T-helper 9 cell (primary cell): ENCODE measurements around the gene SLC43A2.

Experiments
- DNase-seq: peaks from one replicate; pipeline ENCODE4 v3.0.0-alpha.2; 2020

The SLC43A2 gene

DNA sequence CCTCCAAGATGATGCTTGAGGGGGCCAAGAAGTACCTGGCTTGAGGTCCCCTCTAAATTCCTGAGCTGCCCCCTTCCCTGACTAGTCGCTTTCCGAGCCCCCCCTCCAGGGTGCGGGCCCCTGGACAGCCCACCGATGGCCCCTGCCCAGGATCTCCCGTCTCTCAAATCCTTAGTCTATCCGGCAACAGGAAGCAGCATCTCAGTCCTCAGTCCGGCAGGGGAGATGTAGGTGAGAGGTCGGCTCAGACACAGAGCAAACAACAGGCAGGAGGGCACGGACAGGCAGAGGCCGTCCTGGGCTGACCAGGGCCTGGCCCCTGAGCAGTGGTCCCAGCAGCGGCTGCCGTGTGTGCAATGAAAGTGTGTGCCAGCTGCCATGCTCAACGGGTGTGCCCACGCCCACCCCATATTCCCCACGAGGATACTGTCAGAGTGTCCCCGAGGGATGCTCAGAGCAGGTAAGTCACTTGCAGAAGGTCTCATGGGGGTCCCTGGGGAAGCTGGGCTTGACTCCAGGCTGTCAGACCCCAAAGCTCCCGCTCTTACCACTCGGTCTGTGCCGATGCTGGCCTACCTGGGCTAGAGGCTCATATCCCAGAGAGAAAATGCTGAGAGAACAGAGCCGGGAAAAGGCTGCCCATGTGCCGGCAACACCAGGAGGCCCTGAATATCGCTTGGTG, 7.2 kb downstream of the SLC43A2 start:
- no peak for DNase-seq

DNA sequence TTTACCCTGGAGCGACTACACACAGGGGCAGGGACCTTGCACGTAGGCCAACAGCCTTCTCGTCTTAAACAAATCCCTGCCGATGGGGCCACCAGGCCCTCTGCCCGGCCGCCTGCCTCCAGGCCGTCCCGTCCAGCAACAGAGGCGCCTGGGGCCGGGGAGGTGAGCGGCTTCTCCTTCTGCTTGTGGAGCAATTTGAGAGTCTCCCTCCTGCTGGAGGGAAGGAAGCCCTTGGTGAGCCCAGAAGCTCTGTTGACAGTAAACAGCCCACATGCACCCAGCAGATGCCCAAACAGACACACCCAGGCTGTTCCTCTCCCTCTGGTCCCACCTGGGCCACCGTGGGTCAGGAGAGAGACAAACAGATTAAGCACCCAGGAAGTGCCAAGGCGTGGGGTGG, 8.1 kb downstream of the SLC43A2 start:
- no peak for DNase-seq

DNA sequence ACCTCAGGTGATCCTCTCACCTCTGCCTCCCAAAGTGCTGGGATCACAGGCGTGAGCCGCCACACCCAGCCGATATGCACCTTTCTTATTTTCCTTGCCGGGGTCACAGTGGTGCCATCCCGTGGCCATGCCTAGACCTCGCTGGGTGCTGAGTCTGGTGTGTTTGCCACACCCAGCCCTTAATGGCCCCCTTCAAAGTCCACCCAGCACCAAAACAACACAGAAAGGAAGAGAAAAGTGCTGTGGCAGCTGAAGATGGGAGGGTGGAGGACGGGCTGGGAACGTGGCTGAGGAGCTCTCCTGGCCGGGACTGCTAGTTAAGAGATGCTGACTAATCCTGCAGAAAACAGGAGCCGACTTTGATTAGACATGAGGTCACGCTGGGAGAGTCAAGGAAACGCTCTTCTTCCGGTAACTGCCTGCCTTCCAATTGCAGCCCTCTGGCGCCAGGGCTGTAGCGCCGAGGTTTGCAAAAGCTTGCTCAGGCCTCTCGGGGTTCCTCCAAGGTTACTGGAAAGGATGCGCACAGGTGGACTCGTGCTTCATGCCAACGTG, 10.9 kb downstream of the SLC43A2 start:
- DNase-seq: no peak

DNA sequence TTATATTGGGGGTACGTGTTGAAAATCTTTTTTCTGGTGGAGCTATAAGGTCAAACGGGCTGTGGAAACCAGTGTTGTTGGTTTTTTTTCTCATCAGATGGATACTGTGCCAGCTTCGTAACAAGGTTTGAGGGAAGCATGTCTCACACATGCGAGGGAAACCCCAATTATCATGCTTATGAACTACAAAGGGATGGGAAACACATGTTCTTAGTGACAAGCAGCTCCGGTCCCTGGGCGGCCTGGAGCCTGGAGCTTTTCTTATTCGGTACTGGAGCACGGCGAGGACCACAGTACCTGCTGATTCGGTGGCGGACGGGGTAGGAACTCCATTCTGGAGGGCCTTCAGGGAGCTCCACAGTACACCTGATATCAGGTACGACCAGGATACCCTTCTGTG, 12.5 kb downstream of the SLC43A2 start:
- DNase-seq: no peak

DNA sequence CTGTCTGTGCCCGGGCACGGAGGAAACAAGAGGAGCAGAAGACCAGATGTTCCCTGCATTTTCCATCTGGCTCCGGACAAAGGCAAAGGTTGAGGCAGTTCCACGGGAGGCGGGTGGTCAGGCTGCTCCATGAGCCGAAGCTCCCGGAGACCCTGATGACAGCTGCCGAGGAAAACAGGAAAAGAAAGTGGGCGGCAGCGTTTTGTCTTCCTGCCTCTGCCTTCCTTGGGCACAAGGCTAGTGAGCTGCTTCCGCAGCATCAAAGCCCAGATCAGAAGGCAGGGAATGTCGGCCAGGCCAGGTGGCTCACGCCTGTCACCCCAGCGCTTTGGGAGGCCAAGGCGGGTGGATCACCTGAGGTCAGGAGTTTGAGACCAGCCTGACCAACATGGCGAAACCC, 16.2 kb downstream of the SLC43A2 start:
- no peak for DNase-seq

DNA sequence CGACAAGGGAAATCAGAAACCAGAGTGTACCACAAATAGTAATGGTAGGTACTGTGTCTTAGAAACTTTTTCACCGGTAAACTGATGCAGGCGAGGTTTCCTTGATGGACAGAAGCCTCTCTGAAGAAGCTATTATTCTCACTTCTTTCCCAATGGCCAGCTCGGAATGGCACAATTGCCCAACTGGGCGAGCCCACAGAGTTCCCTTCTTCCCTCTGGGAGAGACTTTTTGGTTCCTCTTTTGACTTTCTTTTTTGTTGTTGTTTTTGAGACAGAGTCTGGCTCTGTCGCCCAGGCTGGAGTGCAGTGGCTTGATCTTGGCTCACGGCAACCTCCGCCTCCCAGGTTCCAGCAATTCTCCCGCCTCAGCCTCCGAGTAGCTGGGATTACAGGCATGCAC, 16.9 kb downstream of the SLC43A2 start:
- DNase-seq: no peak

DNA sequence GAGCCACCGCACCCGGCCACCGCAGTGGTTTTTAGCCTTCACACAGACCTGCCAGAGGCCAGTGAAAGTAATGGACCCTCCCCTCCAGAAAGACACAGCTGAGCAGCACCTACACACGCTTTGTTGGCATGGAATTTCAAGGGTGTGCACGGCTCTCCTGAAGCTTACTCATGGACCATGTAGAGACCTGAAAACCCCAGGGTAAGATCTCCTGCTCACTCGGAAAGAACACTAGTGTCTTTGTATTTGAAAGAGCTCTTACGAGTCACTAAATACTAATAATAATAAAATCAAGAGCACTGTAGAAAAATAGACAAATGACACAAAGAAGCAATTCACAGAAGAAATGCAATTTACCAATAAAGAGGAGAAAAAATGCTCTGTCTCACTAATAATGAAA, 20.0 kb downstream of the SLC43A2 start:
- no peak for DNase-seq

DNA sequence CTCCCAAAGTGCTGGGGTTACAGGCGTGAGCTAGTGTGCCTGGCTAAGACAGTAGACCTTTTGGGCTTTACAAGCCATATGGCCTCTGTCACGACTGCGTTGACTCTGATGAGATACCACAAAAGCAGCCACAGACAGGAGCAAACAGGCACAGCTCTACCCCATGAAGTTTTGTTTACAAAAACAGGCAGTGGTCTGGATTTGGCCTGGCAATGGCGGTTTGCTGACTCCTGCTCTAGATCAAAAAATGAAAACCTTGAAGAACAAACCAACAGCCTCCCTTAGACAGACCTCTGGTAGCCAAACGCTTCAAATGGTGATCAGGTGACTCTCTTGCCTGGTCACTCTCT, 20.7 kb downstream of the SLC43A2 start:
- no peak for DNase-seq

DNA sequence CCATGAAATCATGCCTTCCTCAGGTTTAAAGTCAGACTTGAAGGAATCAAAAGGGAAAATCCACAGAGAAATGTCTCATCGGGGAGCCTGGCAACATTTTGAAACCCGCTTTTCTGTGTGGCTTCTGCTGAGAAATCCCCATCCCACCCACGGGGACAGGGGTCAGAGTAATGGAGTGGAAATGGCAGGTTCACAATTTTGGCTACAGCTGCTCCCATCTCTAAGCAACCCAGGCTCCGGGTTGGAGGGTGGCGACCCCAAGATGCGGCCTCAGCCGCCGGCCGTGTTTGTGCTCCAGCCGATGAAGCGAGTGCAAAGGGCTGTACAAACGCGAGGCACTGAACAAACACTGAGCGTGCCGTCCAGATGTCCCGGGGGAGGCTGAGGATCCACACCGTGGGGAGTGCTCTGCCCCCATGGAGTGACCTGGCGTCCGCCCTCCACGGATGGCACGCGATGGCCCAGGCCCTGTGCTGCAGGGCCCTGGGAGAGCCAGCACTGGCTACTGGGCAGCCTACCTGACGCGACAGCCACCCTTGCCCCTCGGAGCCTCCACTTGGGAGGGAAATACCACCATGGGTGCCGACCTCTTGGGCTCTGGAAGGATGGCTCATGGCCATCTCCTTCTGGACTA, 22.2 kb downstream of the SLC43A2 start:
- DNase-seq: no peak

DNA sequence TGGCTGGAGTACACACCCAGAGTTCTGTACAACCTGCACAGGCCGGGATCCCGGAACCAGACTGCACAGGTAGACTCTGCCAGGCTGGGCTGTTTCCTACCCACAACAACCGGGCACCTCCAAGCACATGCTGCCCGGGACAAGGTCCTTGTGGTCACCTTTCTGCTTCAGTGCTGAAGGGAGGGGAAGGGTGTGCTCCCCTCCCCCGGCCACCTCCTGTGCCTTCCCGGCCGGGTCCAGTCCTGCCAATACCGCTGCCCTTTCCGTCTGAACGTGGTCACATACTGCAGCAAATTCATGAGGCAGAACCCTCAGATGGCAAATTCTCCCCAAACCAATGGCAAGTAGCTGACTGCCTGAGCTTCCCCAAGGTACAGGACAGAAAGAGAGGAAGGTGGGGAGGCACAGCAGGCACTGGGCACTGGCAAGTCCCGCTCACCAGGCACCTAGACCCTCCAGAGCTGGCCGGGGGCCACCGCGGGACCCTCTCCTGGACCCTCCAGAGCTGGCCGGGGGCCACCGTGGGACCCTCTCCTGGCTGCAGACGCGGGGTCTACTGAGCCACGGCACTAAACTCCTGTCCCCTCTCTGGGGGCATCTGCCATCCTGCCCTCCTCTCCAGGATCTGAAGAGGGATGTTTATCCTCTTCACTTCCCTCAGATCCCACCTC, 22.8 kb downstream of the SLC43A2 start:
- no peak for DNase-seq

DNA sequence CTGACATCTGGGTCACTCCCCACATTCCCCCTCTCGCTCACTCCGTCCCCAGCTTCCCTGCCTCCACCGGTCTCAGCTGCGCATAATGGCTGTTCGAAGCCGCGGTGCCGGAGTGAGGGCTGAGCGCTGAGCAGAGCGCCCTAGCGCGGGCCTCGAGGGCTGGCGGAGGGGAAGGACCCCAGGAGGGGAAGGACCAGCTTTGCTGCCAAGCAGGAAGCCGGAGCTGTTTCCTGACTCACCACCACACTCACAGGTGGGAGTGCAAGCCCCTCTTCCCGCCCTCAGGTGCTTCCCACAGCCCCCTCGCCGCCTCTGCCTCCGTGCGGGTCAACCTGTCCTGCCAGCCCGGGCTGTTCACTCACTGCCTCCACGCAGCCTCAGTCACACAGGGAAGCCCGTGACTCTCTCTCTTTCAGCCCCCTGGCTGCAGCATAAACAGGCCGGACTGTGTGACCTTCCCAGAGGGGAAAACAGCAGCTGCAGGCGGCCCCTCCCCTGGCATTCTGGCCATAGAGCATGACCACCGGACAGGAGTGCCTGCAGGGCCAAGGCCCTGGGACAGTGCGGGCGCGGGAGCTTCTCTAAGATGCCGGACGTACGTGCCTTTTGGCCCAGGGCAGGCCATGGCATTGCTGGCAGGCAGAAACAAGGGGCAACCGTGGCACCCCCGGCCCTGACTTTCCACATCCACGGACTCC, 23.7 kb downstream of the SLC43A2 start:
- no peak for DNase-seq

DNA sequence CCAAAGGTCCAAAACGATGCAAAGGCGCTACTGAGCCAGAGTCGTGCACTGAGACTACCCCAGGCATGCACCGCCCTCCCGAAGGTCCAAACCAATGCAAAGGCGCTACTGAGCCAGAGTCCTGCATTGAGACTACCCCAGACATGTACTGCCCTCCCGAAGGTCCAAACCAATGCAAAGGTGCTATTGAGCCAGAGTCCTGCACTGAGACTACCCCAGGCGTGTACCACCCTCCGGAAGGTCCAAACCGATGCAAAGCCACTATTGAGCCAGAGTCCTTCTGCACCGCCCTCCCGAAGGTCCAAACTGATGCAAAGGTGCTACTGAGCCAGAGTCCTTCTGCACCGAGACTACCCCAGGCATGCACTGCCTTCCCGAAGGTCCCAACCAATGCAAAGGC, 27.1 kb downstream of the SLC43A2 start:
- no peak for DNase-seq

DNA sequence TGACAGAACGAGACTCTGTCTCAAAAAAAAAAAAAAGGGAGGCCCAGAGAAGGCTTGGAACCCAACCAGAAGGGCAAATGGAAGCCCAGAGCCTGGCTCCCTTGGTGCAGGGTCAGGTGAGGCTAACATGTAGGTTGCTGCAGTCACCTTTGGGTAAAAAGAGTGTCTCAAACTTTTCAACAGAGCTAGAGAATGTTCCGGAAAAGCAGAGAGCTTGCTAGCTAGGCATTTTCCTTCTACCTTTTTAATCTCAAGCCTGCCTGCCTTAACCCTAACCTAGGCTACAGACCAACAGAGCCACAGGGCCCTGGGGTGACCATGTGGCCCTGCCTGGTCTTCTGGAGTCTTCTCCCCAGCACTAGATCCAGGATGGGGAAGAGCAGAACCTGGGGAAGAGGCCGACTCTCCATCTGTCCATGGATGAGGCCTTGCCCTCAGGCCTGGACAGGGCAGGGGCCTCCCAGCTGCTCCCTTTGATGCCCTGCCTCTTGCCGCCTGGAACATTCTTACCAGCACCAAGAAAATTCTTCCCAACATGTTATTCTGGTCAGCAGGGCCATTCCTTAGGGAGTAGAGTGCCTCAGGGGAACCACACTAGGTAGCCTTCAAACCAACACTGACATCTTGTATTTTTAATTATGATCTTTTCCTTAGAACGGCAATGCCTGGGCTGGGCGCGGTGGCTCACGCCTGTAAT, 30.1 kb downstream of the SLC43A2 start:
- DNase-seq: no peak

DNA sequence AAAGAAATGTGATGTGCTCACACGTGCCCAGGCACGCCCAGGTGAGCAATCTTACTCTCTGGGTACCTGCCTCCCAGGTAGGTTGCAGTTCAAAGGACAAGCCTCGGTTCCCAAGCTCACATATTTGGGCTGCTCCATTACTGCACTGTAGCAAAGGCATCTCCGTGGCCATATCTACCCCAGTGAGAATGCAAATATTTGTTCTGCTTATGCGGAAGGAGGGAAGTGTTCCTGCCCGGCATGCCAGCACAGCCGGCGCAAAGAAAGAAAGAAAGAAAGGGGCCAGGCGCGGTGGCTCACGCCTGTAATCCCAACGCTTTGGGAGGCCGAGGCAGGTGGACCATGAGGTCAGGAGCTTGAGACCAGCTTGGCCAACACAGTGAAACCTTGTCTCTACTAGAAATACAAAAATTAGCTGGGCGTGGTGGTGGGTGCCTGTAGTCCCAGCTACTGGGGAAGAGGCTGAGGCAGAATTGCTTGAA, 30.7 kb downstream of the SLC43A2 start:
- DNase-seq: no peak

DNA sequence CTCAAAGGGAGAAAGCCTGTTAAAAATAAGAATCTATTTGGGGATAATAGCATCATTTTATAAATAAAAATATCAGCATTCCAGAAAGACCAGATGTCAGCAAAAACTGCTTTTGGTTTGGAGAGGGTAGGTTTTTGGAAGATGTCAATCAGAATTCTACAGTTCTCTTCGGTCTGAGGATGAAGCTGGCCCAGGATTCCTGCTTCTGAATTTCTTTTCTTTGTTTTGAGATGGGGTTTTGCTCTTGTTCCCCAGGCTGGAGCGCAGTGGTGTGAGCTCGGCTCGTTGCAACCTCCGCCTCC, 35.1 kb downstream of the SLC43A2 start:
- DNase-seq: no peak

DNA sequence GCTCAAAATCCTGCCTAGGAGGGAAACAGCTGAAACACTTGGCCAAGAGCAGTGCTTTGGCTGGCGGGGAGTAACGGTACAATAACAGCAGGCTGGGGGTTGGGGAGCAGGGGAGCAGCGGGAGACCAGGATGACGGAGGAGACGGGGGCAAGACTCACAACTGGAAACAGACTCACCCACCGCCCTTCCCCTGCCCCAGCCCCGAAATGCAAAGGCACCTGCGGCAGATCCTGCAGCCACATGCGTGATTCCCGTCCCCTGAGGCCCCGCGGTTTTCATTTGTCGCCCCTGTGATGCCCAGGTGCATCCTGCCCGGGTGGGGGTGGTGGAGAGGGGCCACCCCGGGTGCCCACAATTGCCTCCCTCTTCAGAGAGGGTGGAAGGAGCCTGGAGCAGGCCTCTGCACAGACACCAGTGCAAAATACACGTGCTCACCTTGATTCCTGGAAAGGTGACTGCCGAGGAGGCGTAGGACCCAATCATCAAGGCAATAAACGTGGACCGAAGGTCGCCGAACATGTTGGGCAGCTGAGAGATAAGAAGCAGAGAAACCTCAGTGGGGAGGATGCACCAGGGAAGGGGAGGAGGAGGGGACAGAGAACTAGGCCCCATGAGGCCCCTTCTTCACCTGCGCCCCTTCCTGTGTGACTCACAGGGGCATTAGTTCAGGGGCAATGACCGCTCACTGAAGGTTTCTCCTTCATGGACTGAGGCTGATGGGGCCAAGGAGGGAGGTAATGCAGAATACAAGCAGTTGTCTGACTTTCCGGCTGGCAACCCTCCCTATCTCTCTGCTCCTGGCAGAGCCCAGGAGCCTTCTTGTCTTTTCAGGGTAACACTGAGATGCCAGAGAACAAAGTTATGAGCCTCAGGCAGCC, 35.6 kb downstream of the SLC43A2 start:
- DNase-seq: no peak

DNA sequence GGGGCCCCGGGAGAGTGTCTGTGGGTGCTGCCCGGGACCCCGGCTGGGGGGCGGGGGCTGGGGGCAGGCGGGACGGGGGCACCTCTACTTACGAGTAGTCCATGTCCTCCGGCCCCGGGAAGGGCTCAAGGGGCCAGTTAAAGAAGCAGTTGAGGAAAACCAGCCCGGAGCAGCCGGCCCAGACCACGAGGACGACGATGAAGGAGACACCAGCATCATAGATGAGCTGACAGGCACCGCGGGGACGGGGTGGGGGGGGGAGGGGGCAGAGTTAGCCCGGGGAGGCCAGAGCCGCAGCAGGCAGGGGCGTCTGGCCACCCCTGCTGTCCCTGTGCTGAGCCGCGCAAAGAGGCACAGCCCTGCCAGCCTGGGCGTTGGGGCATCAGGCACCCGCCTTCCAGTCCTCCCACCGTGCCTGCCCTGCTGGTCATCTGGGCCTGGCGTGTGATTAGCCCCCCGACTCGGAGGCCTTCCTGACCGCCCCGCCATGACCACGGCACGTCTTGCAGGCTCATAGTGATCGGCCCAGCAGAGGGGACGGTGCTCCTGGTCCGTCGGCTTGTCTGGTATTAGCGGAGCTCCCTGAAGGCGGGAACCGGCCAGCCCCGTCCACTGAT, 37.1 kb downstream of the SLC43A2 start:
- DNase-seq: no peak

DNA sequence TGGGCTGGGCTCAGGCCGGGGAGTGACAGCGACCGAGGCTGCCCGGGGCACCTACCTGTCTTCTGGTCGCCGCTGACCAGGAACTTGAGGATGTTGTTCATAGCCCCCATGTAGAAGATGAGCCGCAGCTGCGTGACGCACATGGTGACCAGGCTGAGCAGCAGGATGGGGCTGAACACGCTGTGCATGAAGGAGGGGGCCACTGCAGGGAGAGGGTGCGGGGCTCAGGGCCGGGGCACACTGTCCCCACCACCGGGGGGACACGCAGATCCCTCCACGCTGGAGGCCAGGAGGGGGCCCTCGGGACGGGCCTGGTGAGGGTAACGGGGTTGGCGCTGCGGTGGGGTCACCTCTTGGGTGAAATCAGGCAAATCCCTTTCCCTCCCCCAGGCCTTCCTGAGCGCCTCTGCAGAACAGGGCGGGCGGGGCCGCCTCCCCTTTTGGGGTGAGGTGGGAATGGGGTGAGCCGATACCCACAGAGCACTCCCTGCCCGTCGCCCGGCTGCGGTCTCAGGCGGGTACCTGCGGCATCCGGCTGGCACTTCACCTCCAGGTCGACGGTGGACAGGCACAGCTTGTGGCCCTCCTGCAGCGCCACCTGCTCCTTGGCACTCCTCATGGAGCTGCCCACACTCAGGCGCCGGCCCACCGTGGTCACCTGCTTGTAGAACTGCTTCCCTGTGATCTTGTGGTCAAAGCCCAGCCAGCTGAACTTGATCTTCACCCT, 37.7 kb downstream of the SLC43A2 start:
- no peak for DNase-seq

DNA sequence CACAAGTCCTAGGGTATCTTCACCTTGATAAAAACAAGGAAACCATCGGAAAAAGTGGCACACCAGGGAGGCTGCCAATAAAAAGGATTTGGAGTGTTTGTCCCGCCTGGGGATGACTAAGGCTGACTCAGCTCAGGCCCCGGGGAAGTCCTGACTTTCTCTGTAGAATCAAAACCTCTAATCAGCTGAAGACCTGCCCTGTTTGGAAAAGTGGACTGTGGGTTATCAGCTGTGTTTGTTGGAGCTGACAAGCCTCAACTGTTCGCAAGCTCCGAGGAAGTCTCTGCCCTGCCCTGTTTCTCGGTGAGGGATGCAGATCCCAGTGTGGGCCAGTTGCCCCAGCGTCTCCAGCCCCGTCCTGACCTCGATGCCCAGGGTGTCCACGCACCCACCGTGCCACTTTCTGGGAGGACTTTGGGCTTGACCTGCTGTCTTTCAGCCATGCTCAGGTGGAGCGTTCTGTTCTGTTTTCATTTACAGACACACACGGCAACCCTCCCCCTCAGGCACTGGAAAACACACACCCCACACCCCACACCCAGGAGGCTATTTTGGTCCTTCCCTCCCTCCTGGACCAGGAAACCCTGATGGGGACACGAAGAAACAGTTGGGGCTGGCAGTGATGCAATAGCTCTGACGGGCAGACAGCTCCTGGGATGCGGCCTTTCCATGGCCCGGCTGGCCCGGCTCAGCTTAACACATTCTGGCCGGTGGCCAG, 38.4 kb downstream of the SLC43A2 start:
- DNase-seq: no peak
